ENCODE data around the gene RNLS.

The RNLS gene

DNA sequence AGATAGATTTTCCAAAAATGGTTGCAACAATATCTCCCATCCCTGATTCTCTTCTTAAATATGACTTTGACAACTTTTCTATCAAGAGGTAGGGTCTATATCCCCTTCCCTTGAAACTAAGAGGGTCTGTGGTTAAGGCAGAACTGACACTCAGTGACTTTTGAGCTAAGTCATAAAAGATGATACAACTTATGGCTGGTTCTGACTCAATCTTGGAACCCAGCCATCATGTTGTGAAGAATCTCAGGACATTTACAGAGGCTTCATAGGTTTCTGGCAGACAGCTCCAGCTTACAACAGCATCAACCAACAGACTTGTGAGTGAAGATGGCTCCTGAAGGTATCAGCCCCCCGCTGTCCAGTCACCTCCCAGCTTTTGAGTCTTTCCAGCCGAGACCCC lies 203.5 kb downstream of the RNLS start:
- FAIRE-seq, result no peak
- DNase-seq (ENCODE audit: insufficient read length, low spot score), result no peak
- TF ChIP-seq, protein P1, sequence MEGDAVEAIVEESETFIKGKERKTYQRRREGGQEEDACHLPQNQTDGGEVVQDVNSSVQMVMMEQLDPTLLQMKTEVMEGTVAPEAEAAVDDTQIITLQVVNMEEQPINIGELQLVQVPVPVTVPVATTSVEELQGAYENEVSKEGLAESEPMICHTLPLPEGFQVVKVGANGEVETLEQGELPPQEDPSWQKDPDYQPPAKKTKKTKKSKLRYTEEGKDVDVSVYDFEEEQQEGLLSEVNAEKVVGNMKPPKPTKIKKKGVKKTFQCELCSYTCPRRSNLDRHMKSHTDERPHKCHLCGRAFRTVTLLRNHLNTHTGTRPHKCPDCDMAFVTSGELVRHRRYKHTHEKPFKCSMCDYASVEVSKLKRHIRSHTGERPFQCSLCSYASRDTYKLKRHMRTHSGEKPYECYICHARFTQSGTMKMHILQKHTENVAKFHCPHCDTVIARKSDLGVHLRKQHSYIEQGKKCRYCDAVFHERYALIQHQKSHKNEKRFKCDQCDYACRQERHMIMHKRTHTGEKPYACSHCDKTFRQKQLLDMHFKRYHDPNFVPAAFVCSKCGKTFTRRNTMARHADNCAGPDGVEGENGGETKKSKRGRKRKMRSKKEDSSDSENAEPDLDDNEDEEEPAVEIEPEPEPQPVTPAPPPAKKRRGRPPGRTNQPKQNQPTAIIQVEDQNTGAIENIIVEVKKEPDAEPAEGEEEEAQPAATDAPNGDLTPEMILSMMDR (IDR thresholded peaks at IDR 0.05; ENCODE audit: insufficient read depth, missing control alignments), result no peak

DNA sequence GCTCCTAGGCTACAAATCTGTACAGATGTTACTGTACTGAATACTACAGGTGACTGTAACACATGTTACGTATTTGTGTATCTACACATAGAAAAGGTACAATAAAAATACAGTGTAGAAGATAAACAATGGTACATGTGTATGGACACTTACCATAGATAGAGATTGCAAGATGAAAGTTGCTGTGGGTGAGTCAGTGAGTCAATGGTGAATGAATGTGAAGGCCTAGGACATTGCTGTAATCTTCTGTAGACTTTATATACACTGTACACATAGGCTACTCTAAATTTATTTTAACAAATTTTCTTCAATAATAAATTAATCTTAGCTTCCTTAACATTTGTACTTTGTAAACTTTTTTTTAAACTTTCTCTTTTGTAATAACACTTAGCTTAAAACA lies 205.6 kb downstream of the RNLS start:
- TF ChIP-seq, protein P1 (IDR thresholded peaks at IDR 0.05; ENCODE audit: insufficient read depth, missing control alignments), result no peak
- no peak for FAIRE-seq

DNA sequence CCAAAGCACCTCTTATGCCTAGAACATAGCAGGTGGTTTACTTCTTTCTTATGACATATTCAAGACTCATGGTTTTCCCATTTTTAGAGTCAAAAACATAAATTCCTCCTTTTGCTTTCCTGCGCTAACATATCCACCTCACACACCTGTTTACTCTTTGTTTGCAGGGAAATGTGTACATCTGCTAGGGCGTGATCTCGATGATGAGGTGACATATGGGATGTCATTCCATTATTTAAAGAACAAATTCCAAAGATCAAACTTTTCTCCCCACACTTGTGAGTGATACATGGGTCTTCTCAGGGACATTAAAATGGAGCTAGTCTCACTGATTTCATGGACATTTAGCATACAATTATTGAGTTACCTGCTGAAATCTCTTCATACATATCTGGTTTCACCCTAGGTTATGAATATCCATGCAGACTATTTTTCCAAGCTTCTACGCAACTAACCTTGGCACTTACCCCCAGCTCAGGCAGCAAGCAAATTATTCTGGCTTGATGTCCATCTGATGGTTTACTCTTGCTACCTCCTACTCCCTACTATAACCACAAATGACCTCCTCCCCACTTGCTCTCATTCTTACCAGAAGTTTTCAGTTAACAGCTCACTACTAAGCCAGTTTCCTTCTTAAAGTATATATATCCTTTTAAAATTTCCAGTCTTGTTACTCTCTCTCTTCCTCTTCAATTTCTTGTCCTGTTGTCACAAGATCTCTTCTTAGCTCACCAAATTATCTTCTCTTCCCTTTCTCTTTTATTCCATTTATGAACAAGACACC lies 208.5 kb downstream of the RNLS start:
- DNase-seq (ENCODE audit: insufficient read length, low spot score) (no peak), FAIRE-seq (no peak)
- TF ChIP-seq, protein P1 (IDR thresholded peaks at IDR 0.05; ENCODE audit: insufficient read depth, missing control alignments), result no peak

More for the DNA sequence above, 205.6 kb downstream of the RNLS start:
- no peak for DNase-seq (ENCODE audit: insufficient read length, low spot score)

GRCh38 chr10:88372881-88373592 lies 210.1 kb downstream of the RNLS start:
- DNase-seq (ENCODE audit: insufficient read length, low spot score) (no peak), FAIRE-seq (no peak)
- TF ChIP-seq, protein P1 (IDR thresholded peaks at IDR 0.05; ENCODE audit: insufficient read depth, missing control alignments), result no peak

DNA sequence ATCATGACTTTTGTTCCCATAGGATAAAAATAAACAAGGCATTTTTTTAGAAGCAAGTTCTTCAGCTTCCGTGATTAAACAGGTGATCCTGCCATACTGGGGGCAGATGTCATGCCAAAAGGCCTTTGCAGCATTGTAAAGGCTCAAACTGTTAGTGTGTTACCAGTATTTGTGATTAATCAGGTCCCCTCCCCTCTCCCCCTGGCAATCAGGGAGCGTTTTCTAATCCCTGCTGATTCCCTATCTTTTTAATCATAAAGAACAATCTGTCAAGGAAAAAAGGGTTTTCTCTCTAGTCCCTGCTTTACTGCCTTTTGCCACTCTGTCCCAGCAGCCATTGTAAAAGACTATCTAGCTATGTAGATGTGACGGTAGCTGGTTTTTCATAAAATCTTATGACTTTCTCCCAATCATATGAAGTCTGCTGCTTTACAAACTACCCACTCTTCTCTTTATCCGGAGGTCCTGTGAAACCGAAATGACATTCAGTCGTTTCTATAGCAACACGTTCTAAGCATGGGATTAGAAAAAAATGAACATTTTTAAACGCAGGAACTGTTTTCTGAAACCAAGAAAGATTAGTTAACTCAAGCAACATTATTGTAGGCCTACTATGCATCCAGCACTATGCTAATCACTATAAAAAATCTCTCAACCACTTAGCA lies 210.9 kb downstream of the RNLS start:
- FAIRE-seq (peak; percentile 91), DNase-seq (ENCODE audit: insufficient read length, low spot score) (peak; percentile 11)
- TF ChIP-seq, protein P1 (IDR thresholded peaks at IDR 0.05; ENCODE audit: insufficient read depth, missing control alignments), result no peak

GRCh38 chr10:88370713-88371112 lies 212.4 kb downstream of the RNLS start:
- no peak for DNase-seq (ENCODE audit: insufficient read length, low spot score)
- FAIRE-seq, result no peak
- TF ChIP-seq, protein P1 (IDR thresholded peaks at IDR 0.05; ENCODE audit: insufficient read depth, missing control alignments), result no peak
